Epithelial cell of proximal tubule (primary cell): Measurements from ENCODE around the gene TRIM45. TPM values are rescaled to one million over a fixed set of nuclear protein-coding genes. Genes with fewer than 3 reads are reported as not detected.

ENCODE experiments used
- DNase-seq: peaks from one replicate; pipeline ENCODE4 v3.0.0-alpha.2; 2011; ENCODE audit warnings: low read depth
- H3K4me3 ChIP-seq: 2 replicates; pipeline ENCODE4 v1.5.1; 2011; ENCODE audit warnings: low read depth, mild to moderate bottlenecking, low read length
- total RNA-seq: library from RNA; depleted of rRNA; stranded (reverse); fragments of >200 nt; gene quantifications from 2 replicates; pipeline ENCODE4 v1.2.3, GENCODE V29; 2015
- TF ChIP-seq, protein P1 (sequence below): conservative IDR thresholded peaks from 2 replicates; pipeline ENCODE4 v1.5.1; 2012; ENCODE audit warnings: low read depth, mild to moderate bottlenecking, low read length

The TRIM45 gene, protein sequence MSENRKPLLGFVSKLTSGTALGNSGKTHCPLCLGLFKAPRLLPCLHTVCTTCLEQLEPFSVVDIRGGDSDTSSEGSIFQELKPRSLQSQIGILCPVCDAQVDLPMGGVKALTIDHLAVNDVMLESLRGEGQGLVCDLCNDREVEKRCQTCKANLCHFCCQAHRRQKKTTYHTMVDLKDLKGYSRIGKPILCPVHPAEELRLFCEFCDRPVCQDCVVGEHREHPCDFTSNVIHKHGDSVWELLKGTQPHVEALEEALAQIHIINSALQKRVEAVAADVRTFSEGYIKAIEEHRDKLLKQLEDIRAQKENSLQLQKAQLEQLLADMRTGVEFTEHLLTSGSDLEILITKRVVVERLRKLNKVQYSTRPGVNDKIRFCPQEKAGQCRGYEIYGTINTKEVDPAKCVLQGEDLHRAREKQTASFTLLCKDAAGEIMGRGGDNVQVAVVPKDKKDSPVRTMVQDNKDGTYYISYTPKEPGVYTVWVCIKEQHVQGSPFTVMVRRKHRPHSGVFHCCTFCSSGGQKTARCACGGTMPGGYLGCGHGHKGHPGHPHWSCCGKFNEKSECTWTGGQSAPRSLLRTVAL
- total RNA-seq, result 5.1 and 8.2 TPM in 2 replicates

DNA sequence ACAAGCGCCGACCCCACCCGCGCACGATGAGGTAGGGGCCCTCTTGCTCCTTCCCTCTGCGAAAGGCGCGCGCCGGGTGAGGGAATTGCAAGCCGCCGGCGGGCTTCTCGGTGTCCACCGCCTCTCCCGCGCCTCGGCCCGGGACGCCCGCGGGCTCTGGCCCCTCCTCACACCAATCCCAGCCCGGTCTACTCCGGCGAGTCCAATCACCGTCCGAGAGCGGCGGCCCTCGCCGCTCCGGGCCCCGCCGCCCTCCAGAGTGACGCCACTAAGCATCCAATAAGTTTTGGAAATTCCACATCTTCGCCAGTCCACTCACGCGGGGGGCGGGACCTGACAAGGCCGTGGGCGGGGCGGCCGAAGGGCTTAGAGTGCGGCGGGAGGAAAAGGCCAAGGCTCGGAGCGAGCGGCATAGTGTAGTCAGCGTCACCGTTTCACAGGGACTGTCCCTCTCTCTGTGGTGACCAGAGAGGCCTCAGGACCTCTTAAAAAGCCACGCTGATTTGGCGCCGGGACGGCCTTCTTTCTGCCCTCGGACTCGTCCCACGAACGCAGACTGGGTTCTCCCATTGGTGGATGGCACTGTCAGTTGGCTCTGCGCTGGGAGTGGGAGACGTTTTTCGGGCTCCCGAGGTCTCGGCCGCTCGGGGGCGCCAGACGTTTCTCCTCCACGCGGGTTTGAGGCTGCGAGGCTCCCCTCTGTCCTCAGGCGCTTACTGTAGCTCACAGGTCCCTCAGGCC is at the start of gene TRIM45:
TSS of gene TRIM45 (minus strand) at position 161 of the 741 bp plus-strand sequence. CDS start 548 bp downstream, outside the sequence.
- DNase-seq, result peak; percentile 68
- peak within 1 kb of the TSS; percentile 92 for H3K4me3 ChIP-seq
- TF ChIP-seq, protein P1, sequence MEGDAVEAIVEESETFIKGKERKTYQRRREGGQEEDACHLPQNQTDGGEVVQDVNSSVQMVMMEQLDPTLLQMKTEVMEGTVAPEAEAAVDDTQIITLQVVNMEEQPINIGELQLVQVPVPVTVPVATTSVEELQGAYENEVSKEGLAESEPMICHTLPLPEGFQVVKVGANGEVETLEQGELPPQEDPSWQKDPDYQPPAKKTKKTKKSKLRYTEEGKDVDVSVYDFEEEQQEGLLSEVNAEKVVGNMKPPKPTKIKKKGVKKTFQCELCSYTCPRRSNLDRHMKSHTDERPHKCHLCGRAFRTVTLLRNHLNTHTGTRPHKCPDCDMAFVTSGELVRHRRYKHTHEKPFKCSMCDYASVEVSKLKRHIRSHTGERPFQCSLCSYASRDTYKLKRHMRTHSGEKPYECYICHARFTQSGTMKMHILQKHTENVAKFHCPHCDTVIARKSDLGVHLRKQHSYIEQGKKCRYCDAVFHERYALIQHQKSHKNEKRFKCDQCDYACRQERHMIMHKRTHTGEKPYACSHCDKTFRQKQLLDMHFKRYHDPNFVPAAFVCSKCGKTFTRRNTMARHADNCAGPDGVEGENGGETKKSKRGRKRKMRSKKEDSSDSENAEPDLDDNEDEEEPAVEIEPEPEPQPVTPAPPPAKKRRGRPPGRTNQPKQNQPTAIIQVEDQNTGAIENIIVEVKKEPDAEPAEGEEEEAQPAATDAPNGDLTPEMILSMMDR, result peak; percentile 87

DNA sequence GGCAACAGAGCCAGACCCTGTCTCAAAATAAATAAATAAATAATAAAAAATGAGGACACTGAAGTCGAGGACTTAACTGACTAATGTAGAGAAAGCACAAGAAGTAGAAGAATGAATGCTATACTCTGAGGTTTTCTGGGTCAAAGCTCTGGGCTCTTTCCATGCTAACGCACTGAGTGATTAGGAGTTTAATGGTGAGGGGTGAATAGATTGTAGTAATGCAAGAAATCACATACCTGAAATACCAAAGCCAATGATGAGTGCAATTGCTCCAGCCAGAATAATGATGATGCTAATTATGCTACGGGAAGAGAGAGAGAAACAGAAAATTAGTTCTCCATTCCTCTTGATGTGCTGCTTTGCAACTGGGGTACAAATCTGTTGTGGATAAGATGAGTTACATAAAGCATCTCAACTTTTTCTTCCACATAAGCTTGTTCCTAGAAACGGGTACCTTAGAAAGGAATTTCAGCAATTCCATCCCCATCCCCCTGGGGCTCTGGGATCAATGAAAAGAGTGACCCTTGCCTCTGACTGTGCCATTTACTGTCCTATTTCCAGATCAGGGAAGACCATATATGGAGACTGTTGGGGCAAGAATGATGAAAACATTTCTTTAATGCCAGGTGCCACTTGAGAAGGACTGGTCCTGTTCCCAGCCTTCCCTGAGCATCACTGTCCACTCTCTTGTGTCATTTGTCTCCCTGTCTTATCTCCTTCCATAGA is 48.5 kb upstream of the TRIM45 start:
- H3K4me3 ChIP-seq, result no peak overlapping the region
- peak; percentile 93 for DNase-seq
- TF ChIP-seq, protein P1, result no peak

DNA sequence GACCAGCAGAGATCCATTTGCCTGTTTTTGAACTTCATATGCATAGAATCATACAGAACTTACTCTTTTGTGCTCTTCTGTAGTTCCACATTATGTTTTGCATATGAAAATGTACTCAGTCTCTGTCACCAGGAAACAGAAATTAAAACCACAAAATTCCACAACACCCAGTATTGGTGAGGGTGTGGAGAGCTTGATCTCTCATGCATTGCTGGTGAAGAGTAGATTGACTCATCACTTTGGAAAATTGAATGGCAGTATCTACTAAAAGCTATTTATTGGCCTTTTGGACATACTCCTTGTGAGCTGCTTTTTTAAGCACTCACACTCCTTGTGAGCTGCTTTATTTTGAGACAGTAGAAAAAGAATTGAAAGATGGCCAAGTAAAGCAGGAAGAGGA is 45.9 kb upstream of the TRIM45 start:
- TF ChIP-seq, protein P1, result no peak
- DNase-seq, result no peak
- no peak overlapping the region for H3K4me3 ChIP-seq

DNA sequence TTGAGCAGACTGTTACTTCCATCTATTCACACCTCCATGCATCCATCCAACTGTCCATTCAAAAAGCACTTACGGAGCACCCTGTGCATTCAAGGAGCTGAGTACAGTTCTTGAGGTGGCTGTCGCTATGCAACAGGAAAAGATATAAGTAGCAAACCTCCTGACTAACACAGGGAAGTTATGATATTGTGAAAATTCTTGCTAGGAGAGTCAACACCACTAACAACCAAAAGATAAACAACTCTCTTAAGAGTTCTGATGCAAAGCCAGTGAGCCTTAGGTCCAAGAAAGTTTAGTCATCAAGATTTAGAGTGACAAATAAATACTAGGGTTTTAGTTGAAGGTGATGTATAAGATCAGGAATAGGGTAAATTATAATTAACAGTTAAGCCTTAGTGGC is 44.5 kb upstream of the TRIM45 start:
- DNase-seq, result no peak

DNA sequence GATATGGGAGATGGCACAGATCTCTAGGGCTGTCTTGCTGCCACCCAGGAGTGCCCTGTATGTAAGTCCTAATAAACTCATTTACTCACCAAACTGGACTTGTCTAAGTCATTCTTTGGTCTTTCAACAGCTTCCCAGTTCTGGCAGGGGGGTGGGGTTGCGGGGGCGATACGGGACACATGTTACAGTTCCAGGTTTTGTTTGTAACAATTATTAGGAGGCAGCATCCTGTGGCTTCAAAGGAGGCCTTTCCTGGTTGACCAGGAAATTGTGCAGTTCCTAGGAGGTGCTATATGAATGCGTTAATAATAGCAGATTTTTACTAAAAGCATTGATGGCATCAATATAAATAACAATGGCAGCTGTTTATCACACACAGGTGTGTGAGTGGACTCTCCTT is 42.7 kb upstream of the TRIM45 start:
- DNase-seq, result no peak
- TF ChIP-seq, protein P1, result no peak
- no peak overlapping the region for H3K4me3 ChIP-seq

More for the DNA sequence above, 44.5 kb upstream of the TRIM45 start:
- no peak overlapping the region for H3K4me3 ChIP-seq
- TF ChIP-seq, protein P1, result no peak

DNA sequence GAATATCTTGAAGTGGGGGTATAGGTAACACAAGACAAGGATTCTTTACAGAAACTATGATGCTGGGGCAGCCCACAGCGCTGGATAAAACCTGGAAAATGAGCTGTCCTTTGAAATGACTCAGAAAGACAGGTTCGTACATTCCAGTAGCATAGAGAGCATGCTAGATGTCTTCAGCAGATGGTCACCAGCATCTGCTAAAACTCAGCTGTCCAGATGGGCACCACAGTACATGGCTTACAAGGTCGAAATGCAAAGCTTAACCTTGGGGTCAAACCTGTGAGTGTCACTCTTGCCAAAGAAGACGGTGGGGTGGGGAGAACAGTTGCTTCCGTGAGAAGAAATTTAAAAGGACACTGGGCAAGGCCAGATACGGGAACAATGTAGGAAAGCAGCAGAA is 41.3 kb upstream of the TRIM45 start:
- no peak overlapping the region for H3K4me3 ChIP-seq
- DNase-seq, result no peak
- TF ChIP-seq, protein P1, result no peak
